AG10803 (cell line): ENCODE measurements around the gene WDR54.

Source experiments
- DNase-seq: peaks from one replicate; pipeline ENCODE4 v3.0.0; 2010; ENCODE audit warnings: low read depth
- H3K4me3 ChIP-seq: 2 replicates; pipeline ENCODE4 v1.5.1; 2011; ENCODE audit warnings: mild to moderate bottlenecking, low read length, control low read depth
- CTCF ChIP-seq: conservative IDR thresholded peaks from 2 replicates; pipeline ENCODE4 v1.5.1; 2011; ENCODE audit warnings: mild to moderate bottlenecking, low read length, control low read depth, inconsistent platforms

WDR54 gene

GRCh38 chr2:74444498-74445318 lies 23.2 kb downstream of the WDR54 start:
- no peak for TF ChIP-seq CTCF
- H3K4me3 ChIP-seq = no peak overlapping the region
- no peak for DNase-seq

DNA sequence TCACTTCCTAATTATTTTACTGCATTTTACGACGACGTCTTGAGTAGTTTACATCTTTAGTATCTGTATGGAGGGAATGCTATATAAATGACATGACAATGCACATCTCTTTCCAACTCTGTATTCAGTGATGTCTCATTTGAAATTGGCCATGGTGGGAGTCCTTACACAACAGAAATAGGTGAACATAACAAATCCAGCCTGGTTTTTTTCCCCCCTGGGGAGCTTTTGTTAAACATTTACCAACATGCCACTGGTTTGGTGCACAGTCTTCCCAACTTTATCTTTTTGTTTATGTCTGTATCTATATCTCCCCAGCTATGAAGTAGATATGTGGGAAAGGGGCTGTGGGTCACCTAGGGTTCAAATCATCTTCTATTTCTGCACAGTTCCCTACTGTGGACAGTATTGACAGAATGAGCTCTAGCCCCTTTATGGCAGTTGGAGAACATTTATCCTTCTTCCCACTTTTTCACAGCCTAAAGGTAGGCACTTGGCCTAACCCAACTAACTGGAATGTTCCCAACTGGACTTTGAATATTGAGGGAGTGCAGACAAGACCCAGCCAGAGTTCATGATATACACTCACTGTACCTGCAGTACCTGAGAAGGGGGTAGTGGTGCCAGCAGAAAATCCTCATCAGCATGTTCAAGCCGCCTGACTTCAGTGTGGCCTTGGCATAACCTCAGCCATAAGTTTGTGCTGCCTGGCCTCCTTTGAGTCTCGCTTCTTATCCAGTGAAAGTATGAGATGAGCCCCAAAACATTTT lies 25.9 kb downstream of the WDR54 start:
- no peak for DNase-seq
- TF ChIP-seq CTCF = no peak
- no peak overlapping the region for H3K4me3 ChIP-seq

DNA sequence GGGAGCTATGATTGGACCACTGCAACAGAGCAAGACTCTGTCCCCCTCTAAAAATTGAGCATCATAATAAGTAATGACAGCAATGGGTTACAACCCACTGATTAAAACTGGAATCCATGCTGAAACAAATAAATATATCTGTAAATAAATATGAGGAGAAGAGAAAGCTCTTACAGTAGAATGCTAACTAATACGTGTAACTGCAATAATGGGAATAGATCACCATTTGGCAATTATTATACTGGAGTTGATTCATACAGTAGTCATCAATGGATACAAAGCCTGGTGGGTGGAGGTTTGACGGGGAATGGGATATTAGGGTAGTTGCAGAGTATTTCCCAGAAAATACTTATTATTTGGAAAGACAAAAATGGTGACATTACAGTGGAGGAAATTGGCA lies 27.2 kb downstream of the WDR54 start:
- TF ChIP-seq CTCF = no peak
- DNase-seq = no peak
- H3K4me3 ChIP-seq = no peak overlapping the region

- TF ChIP-seq CTCF = no peak
- no peak for DNase-seq
- no peak overlapping the region for H3K4me3 ChIP-seq
Observed at GRCh38 chr2:74450570-74451190, 29.1 kb downstream of the WDR54 start.

- H3K4me3 ChIP-seq = peak within 1 kb of the TSS; percentile 92
- no peak for TF ChIP-seq CTCF
- DNase-seq = peak; percentile 98
Observed at GRCh38 chr2:74454654-74455511, 33.4 kb downstream of the WDR54 start, which contains the start of gene INO80B. Gene INO80B, plus strand, starts transcription at chr2:74455087. Its CDS starts 30 bp downstream, at chr2:74455117.

DNA sequence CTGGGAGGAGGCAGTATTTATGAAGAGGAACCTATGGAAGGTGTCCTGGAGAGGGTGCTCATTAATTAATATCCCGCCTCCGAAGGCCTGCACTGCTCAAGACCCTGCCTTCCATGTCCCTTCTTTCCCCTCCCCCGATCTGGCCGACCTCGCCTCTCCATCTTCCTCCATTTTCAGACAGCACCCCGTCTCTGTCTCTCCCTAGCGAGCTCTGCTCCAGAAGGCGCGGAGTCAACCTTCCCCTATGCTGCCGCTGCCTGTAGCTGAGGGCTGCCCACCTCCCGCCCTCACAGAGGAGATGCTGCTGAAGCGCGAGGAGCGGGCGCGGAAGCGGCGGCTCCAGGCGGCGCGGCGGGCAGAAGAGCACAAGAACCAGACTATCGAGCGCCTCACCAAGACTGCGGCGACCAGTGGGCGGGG lies 35.6 kb downstream of the WDR54 start:
- no peak for TF ChIP-seq CTCF
- peak overlapping the region; percentile 79 for H3K4me3 ChIP-seq
- no peak for DNase-seq
